ENCODE results near the gene EGF.
"Not testable (repeated sequence)": the region's sequence is repeated elsewhere in the genome, so short reads cannot be mapped to it uniquely, and the experiment has no call there.

Gene EGF

GRCh38 chr4:109915385-109916026, 2.8 kb downstream of the EGF start:
- no peak for DNase-seq

DNA sequence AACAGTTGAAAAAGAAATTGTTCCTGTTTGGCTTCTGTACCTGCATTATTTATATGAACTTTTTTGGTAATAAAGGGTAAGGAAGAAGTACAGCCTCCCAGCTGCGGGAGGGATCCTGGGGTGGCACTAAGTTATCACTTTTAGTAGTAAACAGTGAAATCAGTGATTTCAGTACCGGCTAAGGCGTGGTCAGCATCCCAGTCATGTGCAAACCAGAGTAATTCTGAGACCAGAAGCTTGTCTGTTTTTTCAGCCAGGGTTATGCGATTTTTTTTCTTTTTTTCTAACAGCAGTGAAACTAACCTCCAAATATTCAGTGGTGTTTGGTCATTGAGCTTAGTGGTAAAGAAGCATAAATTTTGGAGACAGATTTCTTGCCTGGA, 3.3 kb downstream of the EGF start:
- no peak for DNase-seq

DNA sequence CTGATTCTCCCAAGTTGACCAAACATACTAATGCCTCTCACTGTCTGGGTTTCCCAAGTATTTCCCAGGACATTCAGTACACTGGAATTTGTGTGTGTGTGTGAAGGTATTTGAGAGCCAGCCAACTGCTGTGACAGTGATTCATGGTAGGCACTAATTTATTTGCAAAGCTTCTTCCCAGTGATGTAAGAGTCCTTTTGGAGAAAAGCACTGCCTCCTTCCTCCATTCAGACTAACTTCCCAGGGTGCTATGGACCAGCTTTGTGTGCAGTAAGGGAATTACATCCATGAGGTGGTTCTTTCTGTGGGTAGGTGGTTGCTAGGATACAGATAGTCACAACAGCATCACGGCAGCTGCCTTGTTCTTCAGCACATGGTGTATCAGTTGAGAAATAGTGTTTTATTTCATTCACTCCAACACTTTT, 8.7 kb downstream of the EGF start:
- DNase-seq: no peak

DNA sequence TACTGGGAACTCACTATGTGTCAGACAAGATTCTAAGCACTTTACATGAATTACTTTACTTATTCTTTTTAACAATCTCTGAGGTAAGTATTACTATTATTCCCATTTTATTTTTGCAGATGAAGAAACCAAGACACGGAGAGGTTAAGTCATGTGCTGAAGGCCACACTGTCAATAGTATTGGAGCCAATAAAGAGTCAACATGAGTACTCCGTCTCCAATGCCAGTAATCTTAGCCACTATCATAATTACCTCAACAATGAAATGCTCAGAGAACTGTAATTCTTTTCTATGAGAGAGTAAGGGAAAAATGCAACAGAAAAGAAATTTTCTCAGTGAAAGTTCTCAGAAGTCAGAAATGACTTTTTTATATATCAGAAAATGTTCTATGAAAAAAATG, 12.7 kb downstream of the EGF start:
- no peak for DNase-seq

- DNase-seq: no peak
Measured at GRCh38 chr4:109928327-109929045, 15.8 kb downstream of the EGF start.

GRCh38 chr4:109930464-109930863, 17.8 kb downstream of the EGF start:
- DNase-seq: no peak

DNA sequence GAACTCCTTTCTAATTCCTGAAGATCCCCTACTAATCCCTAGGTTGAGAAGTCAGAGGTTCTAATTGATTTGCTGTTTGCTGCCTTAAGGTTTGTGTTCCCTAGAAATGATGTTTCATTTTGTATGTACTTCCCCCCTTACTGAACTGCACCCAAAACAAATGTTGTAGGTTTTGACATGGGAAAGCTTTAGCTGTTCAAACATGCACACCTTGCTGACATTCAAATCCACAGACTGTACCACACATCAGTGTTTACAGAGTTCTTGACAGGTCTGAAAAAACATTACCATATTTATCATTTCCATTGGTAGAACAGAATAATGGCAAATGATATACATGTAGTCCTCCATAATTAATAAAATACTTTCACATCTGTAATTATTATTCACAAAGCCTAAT, 18.2 kb downstream of the EGF start:
- no peak for DNase-seq

GRCh38 chr4:109931318-109931717, 18.6 kb downstream of the EGF start:
- no peak for DNase-seq

- DNase-seq: not testable (repeated sequence)
Measured at GRCh38 chr4:109937352-109937751, 24.7 kb downstream of the EGF start.

GRCh38 chr4:109939190-109939589, 26.5 kb downstream of the EGF start:
- no peak for DNase-seq

DNA sequence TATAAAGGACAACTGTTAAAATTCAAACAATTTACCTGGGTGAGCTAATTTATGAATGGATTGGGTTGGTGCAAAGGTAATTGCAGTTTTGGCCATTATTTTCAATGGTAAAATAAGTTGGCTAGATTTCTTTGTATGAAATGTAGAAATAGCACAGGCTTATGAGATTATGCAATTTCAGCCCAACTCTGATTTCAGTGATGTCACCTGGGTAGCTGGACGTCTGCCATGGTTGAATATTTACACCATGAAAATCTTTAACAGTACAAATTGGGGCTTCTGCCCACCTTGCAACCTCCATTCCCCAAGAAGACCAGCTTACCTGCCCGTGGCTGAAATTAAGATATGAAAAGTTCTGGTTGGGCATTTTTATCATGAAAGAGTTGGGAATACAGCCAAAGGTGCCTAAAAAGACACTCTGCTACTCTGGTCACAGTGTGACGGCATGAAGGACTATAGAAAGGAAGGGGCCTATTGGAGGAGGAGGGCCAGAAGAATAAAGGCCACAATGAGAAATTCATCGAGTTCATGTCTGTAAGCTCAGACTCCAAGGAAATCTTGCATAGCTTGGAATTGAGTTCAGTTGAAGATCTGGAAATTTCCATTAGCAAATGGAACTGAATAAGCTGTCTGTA, 29.7 kb downstream of the EGF start:
- DNase-seq: no peak

DNA sequence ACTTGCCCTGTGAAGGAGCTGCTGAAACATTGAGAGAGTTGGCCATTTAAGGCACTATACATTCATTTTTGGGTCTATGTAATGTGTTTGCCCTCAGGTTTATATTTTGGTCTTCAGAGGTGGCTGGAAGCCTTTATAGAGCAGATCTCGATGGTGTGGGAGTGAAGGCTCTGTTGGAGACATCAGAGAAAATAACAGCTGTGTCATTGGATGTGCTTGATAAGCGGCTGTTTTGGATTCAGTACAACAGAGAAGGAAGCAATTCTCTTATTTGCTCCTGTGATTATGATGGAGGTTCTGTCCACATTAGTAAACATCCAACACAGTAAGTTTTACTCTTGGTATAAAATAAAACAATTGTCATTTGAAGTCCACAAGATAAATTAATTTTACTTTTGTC, 31.1 kb downstream of the EGF start:
- DNase-seq: no peak

GRCh38 chr4:109944591-109944990, 31.9 kb downstream of the EGF start:
- no peak for DNase-seq

DNA sequence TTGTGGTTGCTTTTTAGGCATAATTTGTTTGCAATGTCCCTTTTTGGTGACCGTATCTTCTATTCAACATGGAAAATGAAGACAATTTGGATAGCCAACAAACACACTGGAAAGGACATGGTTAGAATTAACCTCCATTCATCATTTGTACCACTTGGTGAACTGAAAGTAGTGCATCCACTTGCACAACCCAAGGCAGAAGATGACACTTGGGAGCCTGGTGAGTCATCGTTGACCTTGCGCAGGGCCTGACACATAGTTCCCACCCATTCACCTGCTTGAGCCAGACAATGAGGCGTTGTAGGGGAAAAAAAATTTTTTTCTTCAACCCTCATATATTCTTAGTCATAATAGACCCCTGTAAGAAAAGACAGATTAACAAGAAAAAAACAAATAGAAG, 32.4 kb downstream of the EGF start:
- no peak for DNase-seq

DNA sequence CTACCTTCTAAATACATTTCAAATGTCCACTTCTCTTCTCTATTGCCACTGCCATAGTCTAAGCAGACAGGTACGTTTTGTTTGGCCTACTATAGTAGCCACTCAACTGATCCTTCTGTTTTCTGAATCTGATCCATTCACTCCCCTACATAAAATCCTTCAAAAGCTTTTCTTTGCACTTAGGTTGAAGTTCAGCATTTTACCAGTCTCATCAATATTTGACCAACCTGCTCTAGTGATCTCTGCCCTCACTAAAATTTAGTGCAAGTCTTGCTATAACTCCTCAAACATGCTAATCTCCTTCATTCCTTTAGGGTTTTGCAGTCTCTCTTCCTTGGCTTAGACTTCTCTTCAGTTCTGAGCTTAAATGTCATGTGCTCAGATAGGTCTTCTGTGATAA, 33.4 kb downstream of the EGF start:
- no peak for DNase-seq

DNA sequence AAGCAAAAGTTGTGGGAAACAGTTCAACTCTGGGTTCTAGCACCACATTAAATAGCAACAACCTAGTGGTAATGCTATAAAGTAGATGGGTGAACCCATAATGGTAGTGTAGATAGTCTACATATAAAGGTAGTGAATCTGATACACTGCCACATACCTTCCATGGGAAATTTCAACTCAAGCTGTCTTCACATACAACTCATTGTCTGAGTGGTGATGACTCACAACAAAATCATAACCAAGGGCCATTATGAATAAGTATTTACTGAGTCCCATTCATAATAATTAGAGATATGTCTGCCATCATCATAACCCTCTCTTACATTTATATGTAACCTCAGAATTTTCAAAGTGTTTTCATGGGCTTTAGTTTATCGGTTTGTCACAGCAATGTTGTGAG, 34.8 kb downstream of the EGF start:
- no peak for DNase-seq

GRCh38 chr4:109947918-109948317, 35.2 kb downstream of the EGF start:
- no peak for DNase-seq

DNA sequence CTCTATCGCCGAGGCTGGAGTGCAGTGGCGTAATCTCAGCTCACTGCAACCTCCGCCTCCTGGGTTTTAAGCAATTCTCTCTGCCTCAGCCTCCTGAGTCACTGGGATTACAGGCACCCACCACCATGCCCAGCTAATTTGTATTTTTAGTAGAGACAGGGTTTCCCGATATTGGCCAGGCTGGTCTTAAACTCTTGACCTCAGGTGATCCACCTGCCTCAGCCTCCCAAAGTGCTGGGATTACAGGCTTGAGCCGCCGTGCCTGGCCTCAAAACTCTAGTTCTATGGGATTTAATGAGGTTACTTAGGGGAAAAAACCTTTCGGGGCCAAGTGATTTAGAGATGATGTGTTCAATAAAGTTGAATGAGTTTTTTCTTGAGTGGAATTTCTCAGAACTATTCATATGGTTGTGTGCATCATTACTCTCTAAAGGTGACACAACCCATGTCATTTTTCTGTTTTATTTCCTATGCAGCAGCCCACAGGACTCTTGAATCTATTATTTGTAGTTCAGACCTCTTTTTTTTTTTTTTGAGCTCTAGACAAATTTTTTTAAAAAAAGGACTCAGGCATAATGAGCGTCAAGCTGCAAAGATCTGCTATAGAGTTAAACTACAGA, 36.5 kb downstream of the EGF start:
- DNase-seq: not testable (repeated sequence)

- no peak for DNase-seq
Measured at GRCh38 chr4:109952612-109953011, 39.9 kb downstream of the EGF start.

DNA sequence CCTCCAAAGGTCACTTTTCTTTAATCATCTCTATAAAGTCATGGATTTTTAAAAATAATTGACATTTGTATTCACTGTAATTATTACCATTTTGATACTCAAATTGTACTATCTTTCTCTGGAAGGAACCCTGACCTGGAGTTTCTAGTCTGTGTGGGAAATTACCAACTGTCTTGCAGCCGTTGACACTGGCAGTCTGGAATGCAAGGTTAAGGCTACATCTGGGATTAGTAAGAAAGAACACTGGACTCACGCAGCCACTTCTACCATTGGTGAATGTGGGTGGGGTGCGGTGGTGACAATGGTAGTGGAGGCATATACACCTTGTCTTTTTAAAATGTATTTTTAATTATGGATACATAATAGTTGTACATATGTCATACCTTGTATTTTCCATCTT, 40.9 kb downstream of the EGF start:
- no peak for DNase-seq

- DNase-seq: no peak
Measured at GRCh38 chr4:109955146-109955545, 42.5 kb downstream of the EGF start.

GRCh38 chr4:109957227-109957626, 44.5 kb downstream of the EGF start:
- no peak for DNase-seq

GRCh38 chr4:109959195-109959594, 46.5 kb downstream of the EGF start:
- no peak for DNase-seq

DNA sequence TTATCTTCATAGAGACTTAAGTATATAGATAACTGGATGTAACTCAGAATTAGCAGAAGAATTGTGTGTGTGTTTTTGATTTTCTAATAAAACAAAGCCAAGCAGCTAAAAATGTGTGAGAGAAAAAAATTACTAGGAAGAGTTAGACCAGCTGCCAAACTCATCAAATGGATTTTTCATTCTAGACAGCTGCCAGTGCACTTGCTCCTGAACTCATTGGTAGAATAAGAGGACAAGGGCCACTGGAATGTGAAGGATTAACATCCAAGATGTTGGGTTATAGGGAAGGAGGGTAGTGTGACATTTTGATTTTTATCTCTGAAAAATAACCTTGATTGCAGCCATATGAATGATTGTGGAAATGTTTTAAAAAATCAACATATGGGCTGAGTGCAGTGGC, 49.7 kb downstream of the EGF start:
- no peak for DNase-seq
